ENCODE data around the gene SUSD4.

Gene SUSD4

GRCh38 chr1:223203034-223203408 is 161.0 kb downstream of the SUSD4 start:
- H3K4me3 ChIP-seq (replicated peaks in 1 of 2; ENCODE audit: low read depth in 2 of 2, low read length in 2 of 2) = no peak overlapping the region

GRCh38 chr1:223202376-223203033 is 161.5 kb downstream of the SUSD4 start:
- no peak overlapping the region for H3K4me3 ChIP-seq (replicated peaks in 1 of 2; ENCODE audit: low read depth in 2 of 2, low read length in 2 of 2)
- TF ChIP-seq CTCF (IDR thresholded peaks at IDR 0.05; ENCODE audit: low read depth, low read length) = no peak

More at GRCh38 chr1:223203034-223203408, 161.0 kb downstream of the SUSD4 start:
- no peak for DNase-seq (ENCODE audit: low read depth in 2 of 2)
- TF ChIP-seq CTCF (IDR thresholded peaks at IDR 0.05; ENCODE audit: low read depth, low read length) = no peak

GRCh38 chr1:223201967-223202366 is 162.0 kb downstream of the SUSD4 start:
- no peak overlapping the region for H3K4me3 ChIP-seq (replicated peaks in 1 of 2; ENCODE audit: low read depth in 2 of 2, low read length in 2 of 2)
- TF ChIP-seq CTCF (IDR thresholded peaks at IDR 0.05; ENCODE audit: low read depth, low read length) = no peak
- DNase-seq (ENCODE audit: low read depth in 2 of 2) = no peak

More at GRCh38 chr1:223202376-223203033, 161.5 kb downstream of the SUSD4 start:
- no peak for DNase-seq (ENCODE audit: low read depth in 2 of 2)

DNA sequence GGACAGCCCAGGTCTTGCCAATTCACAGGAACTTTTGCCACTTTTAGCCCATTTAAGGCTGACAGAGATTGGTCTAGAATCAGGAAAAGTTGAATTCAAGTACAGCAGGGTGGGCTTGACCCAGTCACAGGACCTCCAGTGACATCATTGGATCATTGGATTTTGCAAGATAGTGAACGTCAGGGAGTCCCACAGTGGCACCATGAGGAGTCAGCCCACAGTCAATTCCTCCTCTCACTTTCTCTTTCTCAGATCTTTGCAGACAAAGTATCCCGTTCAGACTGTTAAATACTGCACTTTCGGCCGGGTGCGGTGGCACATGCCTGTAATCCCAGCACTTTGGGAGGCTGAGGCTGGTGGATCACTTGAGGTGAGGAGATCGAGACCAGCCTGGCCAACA is 163.1 kb downstream of the SUSD4 start:
- DNase-seq (ENCODE audit: low read depth in 2 of 2) = no peak
- no peak for TF ChIP-seq CTCF (IDR thresholded peaks at IDR 0.05; ENCODE audit: low read depth, low read length)
- H3K4me3 ChIP-seq (replicated peaks in 1 of 2; ENCODE audit: low read depth in 2 of 2, low read length in 2 of 2) = no peak overlapping the region

DNA sequence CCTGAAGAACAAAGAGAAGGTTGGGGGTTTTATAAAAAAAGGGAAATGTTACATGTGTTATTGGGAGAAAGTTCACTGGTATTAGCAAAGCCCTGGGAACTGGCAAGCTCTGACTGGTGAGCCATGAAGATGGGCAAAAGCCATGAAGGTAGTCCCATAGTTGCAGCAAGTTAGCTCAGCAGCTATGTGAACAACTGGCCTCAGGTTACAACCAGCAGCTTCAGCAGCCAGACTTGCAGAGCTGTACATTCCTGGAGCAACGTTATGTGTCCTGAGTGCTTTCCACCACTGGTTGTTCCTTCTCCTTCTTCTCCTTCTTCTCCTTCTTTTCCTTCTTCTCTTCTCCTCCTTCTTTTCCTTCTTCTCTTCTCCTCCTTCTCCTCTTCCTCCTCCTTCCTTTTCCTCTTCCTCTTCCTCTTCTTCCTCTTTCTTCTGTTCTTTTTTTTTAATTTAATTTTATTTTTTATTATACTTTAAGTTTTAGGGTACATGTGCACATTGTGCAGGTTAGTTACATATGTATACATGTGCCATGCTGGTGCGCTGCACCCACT is 164.8 kb downstream of the SUSD4 start:
- DNase-seq (ENCODE audit: low read depth in 2 of 2) = no peak
- TF ChIP-seq CTCF (IDR thresholded peaks at IDR 0.05; ENCODE audit: low read depth, low read length) = no peak
- H3K4me3 ChIP-seq (replicated peaks in 1 of 2; ENCODE audit: low read depth in 2 of 2, low read length in 2 of 2) = no peak overlapping the region

DNA sequence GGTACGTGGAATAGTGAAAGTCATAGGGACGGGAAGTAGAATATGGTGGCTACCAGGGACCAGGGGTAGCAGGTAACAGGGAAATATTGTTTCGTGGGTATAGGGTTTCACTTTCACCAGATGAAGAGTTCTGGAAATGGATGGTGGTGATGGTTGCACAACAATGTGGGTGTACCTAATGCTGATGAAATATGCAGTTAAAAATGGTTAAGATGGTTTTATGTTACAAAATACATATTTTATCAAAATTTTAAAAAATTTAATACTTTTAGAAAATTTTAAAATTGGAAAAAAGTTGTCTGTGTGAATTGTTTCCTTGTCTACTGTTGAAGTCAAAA is 165.4 kb downstream of the SUSD4 start:
- H3K4me3 ChIP-seq (replicated peaks in 1 of 2; ENCODE audit: low read depth in 2 of 2, low read length in 2 of 2) = no peak overlapping the region
- TF ChIP-seq CTCF (IDR thresholded peaks at IDR 0.05; ENCODE audit: low read depth, low read length) = no peak
- DNase-seq (ENCODE audit: low read depth in 2 of 2) = no peak

All from cardiac fibroblast (primary cell).